ENCODE results near the gene BPIFA2. TPM values are rescaled to one million over a fixed set of nuclear protein-coding genes. Genes with fewer than 3 reads are reported as not detected.

The BPIFA2 gene
- total RNA-seq, 2 experiments from 2014 or later: not detected

DNA sequence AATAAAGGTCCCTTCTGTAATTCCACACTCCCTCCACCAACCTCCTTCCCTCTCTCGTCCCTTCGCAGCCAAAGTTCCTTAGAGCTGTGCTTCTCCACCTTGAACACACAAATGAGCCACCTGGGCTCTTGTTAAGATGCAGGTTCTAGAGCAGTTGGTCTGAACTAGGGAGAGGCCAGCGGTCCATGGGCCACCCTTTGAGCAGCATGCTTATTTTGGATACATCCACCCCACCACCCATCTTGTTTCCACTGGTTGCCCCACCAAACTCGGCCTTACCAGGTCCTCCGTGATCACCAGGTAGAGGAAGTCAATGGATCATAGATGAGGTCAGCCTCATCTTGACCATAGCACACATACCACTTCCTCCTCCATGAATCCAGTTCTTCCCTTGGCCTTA lies 7.3 kb upstream of the BPIFA2 start:
- DNase-seq (no peak), ATAC-seq (no peak)
- TF ChIP-seq, protein P1, sequence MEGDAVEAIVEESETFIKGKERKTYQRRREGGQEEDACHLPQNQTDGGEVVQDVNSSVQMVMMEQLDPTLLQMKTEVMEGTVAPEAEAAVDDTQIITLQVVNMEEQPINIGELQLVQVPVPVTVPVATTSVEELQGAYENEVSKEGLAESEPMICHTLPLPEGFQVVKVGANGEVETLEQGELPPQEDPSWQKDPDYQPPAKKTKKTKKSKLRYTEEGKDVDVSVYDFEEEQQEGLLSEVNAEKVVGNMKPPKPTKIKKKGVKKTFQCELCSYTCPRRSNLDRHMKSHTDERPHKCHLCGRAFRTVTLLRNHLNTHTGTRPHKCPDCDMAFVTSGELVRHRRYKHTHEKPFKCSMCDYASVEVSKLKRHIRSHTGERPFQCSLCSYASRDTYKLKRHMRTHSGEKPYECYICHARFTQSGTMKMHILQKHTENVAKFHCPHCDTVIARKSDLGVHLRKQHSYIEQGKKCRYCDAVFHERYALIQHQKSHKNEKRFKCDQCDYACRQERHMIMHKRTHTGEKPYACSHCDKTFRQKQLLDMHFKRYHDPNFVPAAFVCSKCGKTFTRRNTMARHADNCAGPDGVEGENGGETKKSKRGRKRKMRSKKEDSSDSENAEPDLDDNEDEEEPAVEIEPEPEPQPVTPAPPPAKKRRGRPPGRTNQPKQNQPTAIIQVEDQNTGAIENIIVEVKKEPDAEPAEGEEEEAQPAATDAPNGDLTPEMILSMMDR (IDR thresholded peaks at IDR 0.05): no peak
- intact Hi-C loops (cut with micrococcal nuclease): no loop called here
- no peak overlapping the region for H3K27ac Mint-ChIP-seq
- no peaks in the 10 kb centered on the region for H3K4me1 Mint-ChIP-seq (ENCODE audit: low read depth)
- no peaks in the 10 kb centered on the region for H3K9me3 Mint-ChIP-seq
- ChIA-PET CTCF (no interaction called here), POLR2A (no interaction called here)
- H3K27me3 Mint-ChIP-seq: no peaks in the 10 kb centered on the region
- no peak overlapping the region for H3K4me3 Mint-ChIP-seq
- no peaks in the 10 kb centered on the region for H3K36me3 Mint-ChIP-seq (ENCODE audit: low read depth)

DNA sequence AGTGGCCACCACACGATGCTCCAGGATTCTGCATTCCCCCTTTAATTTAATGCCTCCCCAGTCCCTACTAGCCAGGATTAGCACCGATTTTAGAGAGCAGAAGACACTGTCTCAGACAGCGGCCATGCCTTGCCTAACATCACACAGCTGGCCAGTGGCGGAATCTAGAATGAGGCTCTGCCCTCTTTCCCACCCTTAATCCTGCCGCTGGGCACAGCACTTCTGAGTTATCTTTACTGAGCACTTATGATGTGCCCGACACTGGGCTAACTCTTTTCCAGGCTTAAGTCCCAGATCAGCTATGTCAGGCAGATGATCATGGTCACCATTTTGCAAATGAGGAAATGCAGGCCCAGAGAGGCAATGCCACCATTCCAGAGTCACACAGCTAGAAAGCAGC lies 5.6 kb upstream of the BPIFA2 start:
- ChIA-PET CTCF (no interaction called here), POLR2A (no interaction called here)
- H3K4me1 Mint-ChIP-seq (ENCODE audit: low read depth): no peaks in the 10 kb centered on the region
- no peak for DNase-seq
- H3K9me3 Mint-ChIP-seq: no peaks in the 10 kb centered on the region
- ATAC-seq: no peak
- H3K27me3 Mint-ChIP-seq: no peaks in the 10 kb centered on the region
- intact Hi-C loops (cut with micrococcal nuclease): no loop called here
- no peak overlapping the region for H3K4me3 Mint-ChIP-seq
- no peaks in the 10 kb centered on the region for H3K36me3 Mint-ChIP-seq (ENCODE audit: low read depth)
- TF ChIP-seq, protein P1 (IDR thresholded peaks at IDR 0.05): no peak
- no peak overlapping the region for H3K27ac Mint-ChIP-seq

DNA sequence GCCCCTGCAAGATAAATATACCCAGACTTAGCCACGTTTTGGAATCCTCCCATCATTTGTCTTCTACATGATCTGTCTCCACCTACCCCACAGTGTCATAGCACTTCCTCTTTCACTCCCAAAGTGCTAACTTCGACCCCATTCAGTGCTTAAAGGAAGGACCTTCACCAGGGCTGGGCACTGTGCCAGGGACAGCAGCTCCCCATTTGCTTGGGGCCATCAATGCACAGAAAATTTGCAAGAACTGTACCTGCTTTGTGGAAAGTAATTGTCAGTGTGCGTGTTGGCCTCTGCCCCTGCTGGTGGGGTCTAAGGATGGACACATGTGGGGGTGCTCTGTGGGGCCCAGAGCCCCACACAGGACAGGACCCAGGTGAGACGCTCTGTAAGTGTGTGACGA lies 5.2 kb upstream of the BPIFA2 start:
- ChIA-PET POLR2A (no interaction called here), CTCF (no interaction called here)
- H3K27me3 Mint-ChIP-seq: no peaks in the 10 kb centered on the region
- no peak for DNase-seq
- ATAC-seq: no peak
- H3K4me1 Mint-ChIP-seq (ENCODE audit: low read depth): no peaks in the 10 kb centered on the region
- H3K9me3 Mint-ChIP-seq: no peaks in the 10 kb centered on the region
- TF ChIP-seq, protein P1 (IDR thresholded peaks at IDR 0.05): no peak
- no peak overlapping the region for H3K4me3 Mint-ChIP-seq
- H3K27ac Mint-ChIP-seq: no peak overlapping the region
- no peaks in the 10 kb centered on the region for H3K36me3 Mint-ChIP-seq (ENCODE audit: low read depth)
- intact Hi-C loops (cut with micrococcal nuclease): no loop called here

DNA sequence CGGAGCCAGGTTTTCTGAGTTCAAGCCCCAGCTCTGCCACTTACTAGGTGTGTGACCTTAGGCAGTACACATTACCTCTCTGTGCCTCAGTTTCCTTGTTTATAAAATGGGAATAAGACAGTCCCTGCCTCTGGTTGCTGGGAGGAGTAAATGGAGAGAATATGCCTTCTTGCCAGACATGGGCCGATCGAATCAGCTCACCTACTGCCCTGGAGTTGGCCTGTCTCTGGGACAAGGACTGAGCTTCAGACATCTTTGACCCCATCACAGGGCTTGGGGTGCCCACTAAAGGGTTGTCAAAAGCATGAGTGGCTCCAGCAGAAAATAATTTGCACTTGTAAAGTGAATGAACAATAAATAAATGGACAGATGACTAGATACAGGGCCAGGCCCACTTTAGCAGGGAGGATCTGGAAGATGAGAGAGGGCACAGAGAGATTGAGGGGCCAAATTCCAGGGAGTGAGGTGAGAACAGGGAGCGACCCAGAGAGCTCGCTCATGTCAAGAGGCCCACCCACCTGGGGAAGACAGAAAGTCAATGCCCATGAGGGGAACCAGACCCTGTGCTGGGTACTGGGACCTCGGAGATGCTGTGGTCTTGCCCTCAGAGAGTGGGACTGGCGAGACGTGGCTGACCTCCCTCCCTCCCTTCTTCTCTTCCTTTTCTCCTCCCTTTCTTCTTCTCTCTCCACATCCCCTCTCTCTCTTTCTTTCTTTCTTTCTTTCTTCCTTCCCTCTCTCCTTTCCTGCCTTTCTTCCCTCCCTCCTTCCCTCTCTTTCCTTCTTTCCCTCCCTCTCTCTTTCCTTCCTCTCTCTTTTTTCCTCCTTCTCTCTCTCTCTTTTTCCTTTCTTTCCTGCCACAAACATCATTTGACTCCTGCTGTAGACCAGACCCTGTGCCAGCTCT lies 3.9 kb upstream of the BPIFA2 start:
- POLR2A ChIA-PET: no interaction called here
- ATAC-seq: no peak
- peaks cover 6% of the 10 kb centered on the region for H3K9me3 Mint-ChIP-seq
- H3K4me3 Mint-ChIP-seq: no peak overlapping the region
- TF ChIP-seq, protein P1 (IDR thresholded peaks at IDR 0.05): no peak
- intact Hi-C loops (cut with micrococcal nuclease): no loop called here
- H3K4me1 Mint-ChIP-seq (ENCODE audit: low read depth): no peaks in the 10 kb centered on the region
- DNase-seq: no peak
- H3K27ac Mint-ChIP-seq: no peak overlapping the region
- H3K36me3 Mint-ChIP-seq (ENCODE audit: low read depth): no peaks in the 10 kb centered on the region
- H3K27me3 Mint-ChIP-seq: peaks cover 1% of the 10 kb centered on the region
- CTCF ChIA-PET: interaction anchor here (1.2 kb wide), 1 partner anchor 128 kb away, joined by 6 read pairs; no protein-coding TSS in a partner anchor

DNA sequence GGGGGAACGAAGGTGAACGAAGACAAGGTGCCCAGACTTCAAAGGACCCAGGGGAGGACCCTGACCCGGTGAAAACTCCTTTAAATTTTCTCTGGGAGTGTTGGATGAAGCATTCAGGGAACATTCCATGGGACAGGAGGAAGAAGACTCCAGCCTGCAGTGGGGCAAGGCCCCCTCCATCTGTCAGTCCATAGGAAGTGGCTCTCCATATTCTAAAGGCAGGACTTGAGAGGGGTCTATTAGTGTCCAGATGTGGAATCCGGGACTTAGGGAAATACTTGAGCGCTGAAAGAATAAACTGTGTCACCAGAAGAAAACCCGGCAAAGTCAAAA lies 3.2 kb upstream of the BPIFA2 start:
- Mint-ChIP-seq H3K4me3 (no peak overlapping the region), H3K36me3 (ENCODE audit: low read depth) (no peaks in the 10 kb centered on the region), H3K9me3 (peaks cover 7% of the 10 kb centered on the region), H3K4me1 (ENCODE audit: low read depth) (no peaks in the 10 kb centered on the region), H3K27me3 (peaks cover 2% of the 10 kb centered on the region), H3K27ac (no peak overlapping the region)
- ATAC-seq: no peak
- intact Hi-C loops (cut with micrococcal nuclease): no loop called here
- POLR2A ChIA-PET: no interaction called here
- TF ChIP-seq, protein P1 (IDR thresholded peaks at IDR 0.05): no peak
- no peak for DNase-seq
- CTCF ChIA-PET: no interaction called here

Data from activated CD8-positive, alpha-beta T cell treated with anti-CD3 and anti-CD28 coated beads for 36 hours (primary cell).